Activated CD8-positive, alpha-beta memory T cell treated with anti-CD3 and anti-CD28 coated beads, Interleukin-2, amount 50 U/mL, for 24 hours (primary cell): ENCODE measurements around the gene NELFB.

Experiments
- DNase-seq: peaks from one replicate; pipeline ENCODE4 v3.0.0-alpha.2; 2020; ENCODE audit errors: extremely low read depth

NELFB gene

GRCh38 chr9:137314561-137315560 lies 59.7 kb downstream of the NELFB start:
- no peak for DNase-seq

- DNase-seq: no peak
Measured at GRCh38 chr9:137315581-137316011, 60.5 kb downstream of the NELFB start.

- no peak for DNase-seq
Measured at GRCh38 chr9:137316012-137316981, 61.2 kb downstream of the NELFB start.

GRCh38 chr9:137317021-137317717 lies 62.0 kb downstream of the NELFB start:
- no peak for DNase-seq

GRCh38 chr9:137317718-137318511 lies 62.8 kb downstream of the NELFB start:
- DNase-seq: no peak

GRCh38 chr9:137318602-137319001 lies 63.5 kb downstream of the NELFB start:
- no peak for DNase-seq

- no peak for DNase-seq
Measured at GRCh38 chr9:137319011-137319738, 64.0 kb downstream of the NELFB start.

- no peak for DNase-seq
Measured at GRCh38 chr9:137319739-137320551, 64.8 kb downstream of the NELFB start.

GRCh38 chr9:137320555-137321384 lies 65.6 kb downstream of the NELFB start:
- DNase-seq: no peak

- no peak for DNase-seq
Measured at GRCh38 chr9:137321726-137322361, 66.7 kb downstream of the NELFB start.
